ENCODE data around the gene GRIN2A.
"Not testable (repeated sequence)": the region's sequence is repeated elsewhere in the genome, so short reads cannot be mapped to it uniquely, and the experiment has no call there.

The GRIN2A gene

DNA sequence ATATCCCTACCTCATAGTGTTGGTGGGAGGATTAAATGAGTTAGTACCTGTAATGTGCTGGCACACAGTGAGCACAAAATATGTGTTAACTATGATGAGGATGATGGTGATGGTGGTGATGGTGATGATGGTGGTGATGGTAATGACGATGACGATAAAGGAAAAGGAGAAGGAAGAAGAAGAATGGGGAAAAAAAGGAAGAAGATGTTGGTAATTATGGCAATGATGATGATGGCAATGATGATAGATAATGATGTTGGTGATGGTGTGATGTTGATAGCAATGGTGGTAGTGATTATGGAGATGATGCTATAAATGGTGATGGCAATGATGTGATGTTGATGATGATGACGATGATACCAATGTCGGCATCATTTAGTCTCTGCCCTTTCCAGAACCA lies 270.2 kb downstream of the GRIN2A start:
- DNase-seq (ENCODE audit: low read depth): no peak

DNA sequence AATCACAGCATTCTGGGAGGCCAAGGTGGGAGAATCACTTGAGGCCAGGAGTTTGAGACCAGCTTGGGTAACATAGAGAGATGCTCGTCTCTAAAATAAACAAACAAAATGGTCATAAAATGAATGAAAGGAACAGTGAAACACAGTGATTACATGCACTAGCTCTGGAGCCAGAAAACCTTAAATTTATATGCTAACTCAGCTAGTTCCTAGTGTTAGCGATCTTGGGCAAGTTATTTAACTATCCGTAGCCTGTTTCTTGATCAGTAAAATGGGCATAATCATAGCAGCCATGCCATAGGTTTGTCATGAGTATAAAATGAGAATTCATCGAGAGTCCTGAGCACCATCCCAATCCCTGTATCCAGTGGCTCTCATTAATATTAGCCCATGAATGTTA lies 271.0 kb downstream of the GRIN2A start:
- DNase-seq (ENCODE audit: low read depth): no peak

DNA sequence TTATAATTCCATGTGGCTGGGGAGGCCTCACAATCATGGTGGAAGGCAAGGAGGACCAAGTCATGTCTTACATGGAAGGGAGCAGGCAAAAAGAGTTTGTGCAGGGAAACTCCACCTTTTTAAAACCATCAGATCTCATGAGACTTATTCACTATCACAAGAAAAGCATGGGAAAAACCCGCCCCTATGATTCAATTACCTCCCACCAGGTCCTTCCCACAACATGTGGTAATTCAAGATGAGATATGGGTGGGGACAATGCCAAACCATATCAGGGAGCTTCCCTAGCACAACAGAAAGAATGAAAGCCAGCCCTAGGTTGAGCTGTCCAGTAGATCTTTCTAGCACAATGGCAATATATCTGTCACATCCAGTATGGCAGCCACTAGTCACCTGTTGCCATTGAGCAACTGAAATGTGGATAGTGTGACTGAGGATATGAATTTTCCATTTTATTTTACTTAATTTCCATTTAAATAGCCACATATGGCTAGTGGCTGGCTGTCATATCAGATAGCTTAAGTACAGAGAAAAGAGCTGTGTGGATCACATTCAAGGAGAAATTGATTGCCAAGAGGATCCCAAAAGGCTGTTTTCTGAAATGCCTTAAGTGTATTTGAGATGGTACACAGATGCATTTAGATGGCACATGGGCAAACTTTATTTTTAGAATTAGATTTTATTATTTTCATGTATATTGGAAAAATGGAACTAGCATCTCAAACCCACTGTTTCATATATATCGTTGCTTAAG lies 273.0 kb downstream of the GRIN2A start:
- no peak for DNase-seq (ENCODE audit: low read depth)

DNA sequence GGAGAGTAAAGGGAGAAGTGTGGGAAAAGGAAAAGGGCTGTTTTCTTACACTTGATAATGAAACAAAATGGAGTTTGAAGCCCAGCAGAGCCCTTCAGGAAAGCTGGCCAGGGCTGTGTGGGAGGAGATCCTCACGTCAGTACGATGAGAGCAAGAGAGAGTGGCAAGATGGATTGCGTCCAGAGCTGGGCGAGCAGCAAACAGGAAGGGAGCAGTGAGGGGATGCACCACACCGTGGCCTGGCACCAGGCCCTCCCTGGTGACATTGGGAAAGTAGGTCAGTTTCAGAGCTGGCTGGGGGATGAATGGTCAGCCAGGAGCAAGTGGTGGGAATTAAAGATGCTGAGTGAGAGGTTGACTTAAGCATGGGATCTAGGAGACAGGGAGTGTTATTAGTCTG lies 273.6 kb downstream of the GRIN2A start:
- no peak for DNase-seq (ENCODE audit: low read depth)

DNA sequence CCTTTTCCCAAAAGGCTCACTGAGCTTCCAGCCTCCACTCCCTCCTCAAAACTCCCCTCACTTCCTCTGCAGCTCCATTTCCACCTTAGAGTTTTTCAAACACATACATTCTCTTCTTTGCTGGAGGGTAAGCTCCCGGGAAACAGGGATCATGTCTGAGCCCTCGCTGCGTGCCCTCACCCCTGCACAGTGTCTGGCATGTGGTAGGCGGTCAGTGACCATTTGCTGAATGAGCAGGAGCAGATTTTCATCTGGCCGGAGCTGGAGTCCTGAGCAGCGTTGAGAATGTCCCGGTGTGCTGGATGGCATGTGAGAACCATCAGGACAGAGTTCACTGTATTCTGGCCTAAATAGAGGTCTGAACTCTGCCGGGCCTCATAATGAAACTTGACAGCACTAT lies 274.5 kb downstream of the GRIN2A start:
- DNase-seq (ENCODE audit: low read depth): no peak

DNA sequence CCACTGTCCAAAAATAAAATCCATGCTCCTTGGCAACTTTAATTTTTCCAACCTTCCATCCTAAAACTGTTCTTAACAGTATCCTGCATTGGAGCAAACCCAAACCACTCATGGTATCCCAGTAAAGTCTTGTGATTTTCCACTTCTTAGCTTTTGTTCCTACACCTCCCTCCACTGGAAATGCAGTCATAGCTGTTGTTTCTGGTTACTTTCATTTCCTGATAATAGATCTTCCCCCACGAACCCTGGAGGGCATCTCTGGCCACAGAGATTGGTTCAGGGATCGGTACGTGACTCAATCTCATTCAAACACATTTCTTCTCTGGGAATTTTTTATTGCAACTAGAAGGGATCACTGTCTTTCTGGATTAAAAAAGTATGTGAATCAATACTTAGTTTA lies 276.0 kb downstream of the GRIN2A start:
- no peak for DNase-seq (ENCODE audit: low read depth)

DNA sequence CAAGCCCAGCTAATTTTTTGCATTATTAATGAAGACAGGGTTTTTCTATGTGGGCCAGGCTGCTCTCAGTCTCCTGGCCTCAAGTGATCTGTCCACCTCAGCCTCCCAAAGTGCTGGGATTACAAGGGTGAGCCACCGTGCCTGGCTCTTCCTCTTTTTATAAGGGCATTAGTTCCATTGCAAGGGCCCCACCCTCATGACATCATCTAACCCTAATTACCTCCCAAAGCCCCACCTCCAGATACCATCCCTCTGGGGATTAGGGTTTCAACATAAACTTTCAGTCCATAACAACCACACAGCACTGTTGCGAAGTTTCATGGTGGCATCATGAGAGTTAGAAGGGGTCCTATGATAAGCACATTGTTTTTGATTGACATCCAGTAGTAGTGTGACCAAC lies 277.7 kb downstream of the GRIN2A start:
- no peak for DNase-seq (ENCODE audit: low read depth)

DNA sequence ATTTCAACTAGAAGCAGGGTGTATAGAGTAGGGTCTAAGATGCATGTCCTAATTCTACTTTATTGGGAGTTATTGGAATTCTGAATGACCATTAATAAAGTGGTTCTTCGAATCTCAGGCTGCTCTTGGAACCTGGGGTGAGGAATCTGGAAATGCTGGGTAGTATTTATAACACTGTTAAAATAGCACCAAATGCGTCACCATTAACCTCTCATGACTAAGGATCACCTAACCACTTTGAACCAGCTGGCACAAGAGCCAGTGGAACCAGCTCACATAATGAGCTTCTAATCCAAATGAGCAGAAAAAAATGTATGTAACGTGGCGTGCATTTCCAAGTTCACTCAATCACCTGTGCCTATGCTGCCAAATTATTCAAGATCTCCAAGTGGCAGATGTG lies 281.7 kb downstream of the GRIN2A start:
- no peak for DNase-seq (ENCODE audit: low read depth)

DNA sequence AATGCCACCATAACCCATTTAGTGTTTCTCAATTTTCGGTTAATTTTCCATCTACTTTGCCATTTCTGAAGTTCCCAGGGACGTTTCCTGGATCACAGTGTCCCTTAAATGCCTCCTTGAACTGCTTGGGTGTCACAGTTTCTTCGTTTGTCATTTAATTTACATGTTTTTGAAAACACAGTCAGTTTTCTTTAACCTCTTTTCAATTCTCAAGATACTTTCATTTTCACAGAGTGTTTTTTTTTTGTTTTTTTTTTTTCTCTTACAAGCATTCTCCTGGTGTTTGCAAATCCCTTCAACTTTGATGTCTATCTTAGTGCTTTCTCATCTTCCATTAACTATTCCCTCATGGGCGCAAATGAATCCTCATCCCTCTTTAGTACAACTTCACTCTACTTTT lies 283.7 kb downstream of the GRIN2A start:
- DNase-seq (ENCODE audit: low read depth): no peak

DNA sequence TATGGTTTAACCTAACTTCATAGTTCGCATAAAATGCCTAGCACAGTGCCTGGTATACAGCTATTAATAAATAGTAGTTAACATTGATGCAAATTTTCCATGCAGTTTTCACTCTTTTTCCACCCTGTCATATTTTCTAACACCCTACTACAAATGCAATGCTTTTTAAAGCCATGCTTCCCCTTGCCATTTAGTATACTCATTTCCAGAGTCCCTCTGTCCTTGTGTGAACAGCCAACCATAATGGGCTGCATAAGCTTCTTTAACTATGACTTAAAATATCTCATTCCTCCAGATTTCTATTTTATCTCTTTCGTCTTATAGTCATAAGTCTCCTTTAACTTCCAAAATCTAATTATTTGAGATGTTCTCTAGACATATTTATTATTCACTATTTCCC lies 284.1 kb downstream of the GRIN2A start:
- DNase-seq (ENCODE audit: low read depth): no peak

DNA sequence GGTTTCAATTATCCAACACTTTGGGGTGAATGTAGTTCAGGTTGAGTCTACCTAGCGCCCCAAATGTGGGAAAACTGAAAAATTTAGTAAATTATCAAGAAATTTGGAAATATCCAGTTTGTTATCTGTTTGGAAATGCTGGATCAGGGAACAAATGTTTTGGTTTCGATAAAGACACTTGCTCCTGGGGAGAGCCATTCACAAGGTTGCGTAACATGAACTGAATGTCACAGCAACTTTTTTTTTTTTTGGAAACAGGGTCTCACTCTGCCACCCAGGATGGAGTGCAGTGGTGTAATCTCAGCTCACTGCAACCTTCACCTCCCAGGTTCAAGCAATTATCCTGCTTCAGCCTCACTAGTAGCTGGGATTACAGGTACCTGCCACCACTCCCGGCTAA lies 286.4 kb downstream of the GRIN2A start:
- DNase-seq (ENCODE audit: low read depth): no peak

DNA sequence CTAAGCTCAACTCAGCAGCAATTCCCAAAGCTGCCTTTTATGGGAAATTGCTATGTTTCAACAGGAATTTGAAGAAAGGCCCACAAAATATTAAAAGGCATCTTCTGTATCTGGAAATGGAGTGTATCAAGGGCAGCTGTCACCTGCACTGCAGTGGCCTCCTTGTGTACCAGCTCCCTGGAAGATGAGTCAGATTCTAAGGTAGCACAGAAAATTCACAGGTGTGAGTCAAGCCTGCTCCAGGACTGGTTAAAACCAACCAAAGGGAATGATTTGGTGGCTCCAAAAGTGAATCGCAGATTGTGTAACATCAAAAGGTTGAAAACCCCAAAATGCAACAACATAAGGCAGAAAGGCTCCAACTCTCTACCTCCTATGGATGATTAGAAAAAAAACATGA lies 296.4 kb downstream of the GRIN2A start:
- no peak for DNase-seq (ENCODE audit: low read depth)

DNA sequence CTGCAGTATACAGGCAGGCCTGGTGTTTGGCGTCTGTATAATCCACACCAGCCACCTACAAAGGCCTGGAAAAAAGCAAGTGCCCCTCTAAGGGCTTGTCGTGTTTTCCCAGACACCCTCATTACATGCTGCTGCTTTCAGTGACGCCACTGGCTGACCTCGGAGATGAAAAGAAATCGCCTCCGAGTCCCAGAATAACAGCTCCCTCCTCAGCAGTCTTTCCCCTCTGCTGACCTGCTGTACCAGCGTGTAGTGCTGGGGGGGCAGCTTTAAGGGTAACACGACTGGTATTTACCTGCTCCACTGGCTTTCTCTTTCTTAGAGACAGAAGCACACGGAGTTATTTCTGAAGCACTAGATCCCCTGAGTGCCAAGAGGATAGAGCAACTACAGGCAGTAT lies 296.8 kb downstream of the GRIN2A start:
- no peak for DNase-seq (ENCODE audit: low read depth)

DNA sequence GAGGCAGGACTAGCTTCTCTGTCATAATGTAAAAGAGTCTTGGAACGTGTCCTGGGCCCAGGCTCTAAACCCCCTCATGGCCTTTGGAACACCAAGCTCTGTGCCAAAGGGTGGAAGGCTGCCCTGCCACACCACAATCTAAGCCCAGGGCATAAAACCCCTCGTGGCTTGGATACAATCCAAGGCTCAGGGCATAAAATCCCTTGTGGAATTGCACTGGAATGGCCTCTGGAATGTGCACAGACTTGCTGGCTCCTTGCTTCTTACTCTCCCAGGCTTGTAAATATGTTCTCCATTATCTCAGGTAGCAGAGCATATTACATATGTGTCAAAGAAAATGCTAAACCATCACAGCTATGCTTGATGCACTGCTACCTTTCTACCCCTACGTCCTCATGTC lies 306.2 kb downstream of the GRIN2A start:
- DNase-seq (ENCODE audit: low read depth): not testable (repeated sequence)

DNA sequence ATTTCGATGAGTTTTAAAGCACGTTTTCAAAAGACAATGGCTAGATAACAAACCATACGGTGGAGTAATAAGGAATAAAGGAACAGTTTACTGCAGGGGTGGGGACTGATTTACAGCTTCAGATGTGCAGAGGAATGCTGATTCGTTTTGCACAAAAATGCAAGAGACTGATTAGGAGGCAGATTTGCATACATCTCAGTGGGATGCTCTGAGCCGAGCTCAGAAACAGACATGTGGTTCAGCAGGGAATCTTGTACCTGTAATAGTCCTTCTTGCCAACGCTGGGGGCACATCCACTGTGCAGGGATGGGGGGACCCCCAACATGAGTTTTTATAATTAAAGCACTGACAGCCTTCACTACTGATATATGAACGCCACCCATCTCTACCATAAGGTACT lies 308.0 kb downstream of the GRIN2A start:
- DNase-seq (ENCODE audit: low read depth): no peak

DNA sequence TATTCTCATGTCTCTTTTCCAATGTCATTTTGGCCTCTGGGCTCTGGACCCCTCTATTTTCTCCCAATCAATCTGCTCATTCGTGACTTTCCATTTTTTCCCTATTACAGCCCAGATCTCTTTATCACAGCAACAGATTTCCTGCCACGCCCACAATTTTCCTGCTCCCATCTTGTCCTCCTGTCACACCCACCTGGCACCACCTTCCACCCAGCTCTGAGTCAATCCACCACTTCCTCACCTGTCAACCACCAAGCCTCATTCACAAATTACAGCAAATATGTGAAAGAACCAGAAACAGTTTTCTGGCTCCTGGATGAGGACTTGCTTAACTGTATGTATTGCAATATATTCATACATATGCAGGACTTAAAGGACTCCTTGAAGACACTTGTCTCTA lies 311.3 kb downstream of the GRIN2A start:
- DNase-seq (ENCODE audit: low read depth): no peak

DNA sequence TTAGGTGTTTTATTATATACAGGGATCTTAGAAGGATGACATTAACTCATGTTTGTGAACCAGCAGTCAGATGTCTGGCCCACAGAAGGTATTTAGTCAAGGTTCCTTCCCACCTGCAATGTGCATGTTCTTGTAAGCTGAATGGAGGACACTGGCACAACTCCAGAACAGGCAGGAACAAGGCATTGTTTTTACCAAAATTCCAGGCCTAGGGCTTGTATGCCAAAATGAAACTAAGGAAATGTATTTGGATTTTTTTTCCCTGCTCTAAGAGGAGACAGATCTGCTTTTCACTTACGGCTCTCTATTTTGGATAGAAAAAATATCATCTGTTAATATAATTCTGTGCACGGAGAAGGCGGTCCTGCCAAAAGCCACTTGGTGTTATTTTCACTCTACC lies 312.5 kb downstream of the GRIN2A start:
- DNase-seq (ENCODE audit: low read depth): no peak

DNA sequence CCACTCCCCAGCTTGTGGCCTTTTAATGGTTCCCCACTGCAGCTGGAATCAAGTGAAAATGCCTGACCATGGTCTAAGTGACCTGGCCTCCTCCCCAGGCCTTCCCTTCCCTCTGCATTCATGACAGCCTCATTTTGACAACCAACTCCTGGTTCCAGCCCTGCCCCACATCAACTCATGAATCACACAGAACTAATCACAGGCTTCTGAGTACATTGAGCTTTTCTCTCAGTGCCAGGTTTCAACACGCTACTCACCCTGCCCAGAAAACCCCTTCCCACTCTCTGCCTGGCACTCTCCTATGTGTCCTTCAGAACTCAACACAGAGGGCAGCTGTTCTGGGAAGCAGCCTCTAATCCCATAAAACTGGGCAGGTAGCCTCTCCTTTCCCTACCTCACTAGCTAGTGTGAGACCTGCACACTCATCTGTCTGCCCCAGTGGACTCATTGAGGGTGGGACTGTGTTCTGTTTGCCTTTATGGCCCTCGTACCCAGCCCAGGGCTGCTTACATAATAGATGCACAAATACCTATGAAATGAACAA lies 313.6 kb downstream of the GRIN2A start:
- no peak for DNase-seq (ENCODE audit: low read depth)

DNA sequence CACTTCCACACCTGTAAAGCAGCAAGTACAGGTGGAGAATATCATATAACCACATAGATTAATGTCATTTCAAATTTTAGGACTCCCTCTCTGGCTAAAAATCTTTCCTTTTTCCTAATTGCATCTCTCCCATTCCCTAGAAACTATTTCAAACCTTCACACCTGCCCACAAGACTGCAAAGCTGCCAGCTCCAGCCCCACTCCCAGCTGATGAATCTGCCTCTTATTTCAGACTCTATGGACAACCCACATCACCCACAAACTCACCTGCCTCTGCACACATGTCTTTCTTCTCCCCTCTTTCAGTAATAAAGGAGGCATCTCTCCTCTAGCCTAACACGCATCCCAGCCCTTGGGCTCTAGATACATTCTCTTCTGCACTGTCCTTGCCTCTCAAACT lies 315.1 kb downstream of the GRIN2A start:
- DNase-seq (ENCODE audit: low read depth): no peak

DNA sequence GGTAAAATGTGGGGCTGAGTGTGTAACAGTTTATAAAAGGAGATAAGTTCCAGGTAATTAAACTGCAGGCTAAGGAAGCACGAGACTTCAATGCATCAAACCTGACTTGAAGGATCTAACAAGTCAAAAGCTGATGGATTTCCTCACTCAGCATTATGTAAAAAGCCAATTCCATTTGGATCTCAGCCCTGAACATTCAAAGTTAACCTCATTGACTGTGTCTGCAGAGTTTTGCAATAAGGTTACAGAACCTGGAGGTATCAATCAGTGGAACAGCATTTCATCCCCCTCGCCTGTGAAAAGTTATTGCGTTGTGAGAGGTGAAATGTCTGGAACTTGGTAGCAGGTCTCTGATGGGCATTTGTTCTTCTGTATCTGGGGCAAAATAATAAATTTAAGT lies 317.8 kb downstream of the GRIN2A start:
- no peak for DNase-seq (ENCODE audit: low read depth)

DNA sequence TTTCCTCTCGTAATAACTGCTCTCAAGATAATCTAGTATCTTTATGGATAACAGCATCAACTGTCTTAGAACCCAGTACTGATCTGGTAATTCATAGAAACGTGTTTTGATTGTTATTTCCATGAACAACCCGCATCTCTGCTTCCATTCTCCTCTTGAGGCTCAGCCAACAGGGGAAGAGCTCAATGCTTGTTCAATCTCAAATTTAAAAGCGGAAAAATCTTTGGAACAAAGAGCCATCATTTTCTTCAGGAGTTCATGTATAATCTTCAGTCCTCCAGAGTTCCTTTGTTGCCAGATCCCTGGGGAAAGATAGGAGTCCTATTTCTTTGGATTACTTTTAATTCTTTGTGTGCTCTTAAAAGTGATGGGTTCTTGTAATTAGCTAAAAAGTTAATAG lies 319.9 kb downstream of the GRIN2A start:
- DNase-seq (ENCODE audit: low read depth): no peak

DNA sequence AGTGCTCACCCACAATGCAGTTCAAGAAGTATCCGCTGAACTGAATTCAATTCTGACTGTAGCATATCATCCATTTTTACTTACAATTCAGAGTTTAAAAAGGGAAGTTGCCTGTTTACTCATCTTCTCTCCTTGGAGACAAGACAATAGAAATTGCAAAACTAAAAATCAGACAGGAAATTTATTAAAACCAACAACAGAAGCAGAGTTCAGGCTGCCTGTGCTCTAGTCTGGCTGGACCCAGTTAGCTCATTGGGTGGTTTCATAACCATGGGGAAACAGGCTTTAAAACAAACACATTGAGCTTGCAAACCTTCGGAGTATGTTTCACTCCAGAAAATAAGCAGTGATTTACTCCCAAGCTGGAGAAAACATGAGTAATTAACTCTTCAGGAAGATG lies 321.4 kb downstream of the GRIN2A start:
- no peak for DNase-seq (ENCODE audit: low read depth)

DNA sequence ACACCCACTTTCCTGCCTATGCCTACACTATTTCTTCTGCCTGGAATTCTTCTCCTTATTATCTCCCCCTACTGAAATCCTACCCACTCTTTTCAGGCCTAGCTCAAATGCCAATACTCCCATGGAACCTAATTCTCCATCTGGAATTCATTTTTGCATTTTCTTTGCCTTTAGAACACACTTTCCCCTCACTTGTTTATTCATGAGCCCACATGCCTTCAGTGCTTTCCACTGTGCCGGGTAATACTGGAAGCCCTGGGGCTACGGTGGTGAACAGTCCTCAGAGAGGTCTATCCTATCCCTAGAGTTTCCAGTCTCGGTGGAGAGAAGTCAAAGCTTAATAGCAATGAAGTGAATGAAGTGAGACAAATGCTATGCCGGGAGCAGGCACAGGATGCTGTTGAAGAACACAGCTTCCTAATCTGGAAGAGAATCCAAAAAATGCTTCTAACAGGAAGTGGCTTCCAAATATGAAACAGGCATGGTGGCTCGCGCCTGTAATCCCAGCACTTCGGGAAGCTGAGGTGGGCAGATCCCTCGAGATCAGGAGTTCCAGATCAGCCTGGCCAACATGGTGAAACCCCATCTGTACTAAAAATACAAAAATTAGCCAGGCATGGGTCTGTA lies 322.4 kb downstream of the GRIN2A start:
- DNase-seq (ENCODE audit: low read depth): no peak

DNA sequence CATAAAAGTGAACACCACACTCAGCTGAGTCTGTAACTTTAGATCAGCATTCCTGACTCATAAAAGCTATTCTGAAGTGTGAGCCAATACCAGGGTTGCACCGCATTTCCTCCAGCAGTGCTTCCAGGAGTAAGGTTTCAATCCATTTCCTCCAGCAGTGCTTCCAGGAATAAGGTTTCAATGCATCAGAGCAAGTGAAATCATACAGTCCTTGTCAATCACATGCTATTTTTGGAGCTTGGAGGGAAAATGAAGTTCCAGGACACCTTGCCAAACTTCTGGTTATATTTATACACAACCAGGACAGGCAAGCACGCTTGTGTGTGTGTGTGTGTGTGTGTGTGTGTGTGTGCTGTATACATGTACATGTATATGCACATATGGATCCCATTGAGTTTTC lies 327.6 kb downstream of the GRIN2A start:
- no peak for DNase-seq (ENCODE audit: low read depth)
